Endodermal cell (in vitro differentiated cells): ENCODE data around the gene IKZF2. TPM values are rescaled to one million over a fixed set of nuclear protein-coding genes. Genes with fewer than 3 reads are reported as not detected.
A peak's percentile ranks its signal among the peaks of the same experiment; 100 is the strongest.

Source experiments
- DNase-seq: peaks from one replicate; pipeline ENCODE4 v3.0.0-alpha.2; 2017
- H3K27ac ChIP-seq: 2 replicates; pipeline ENCODE4 v1.5.1; 2013; ENCODE audit warnings: mild to moderate bottlenecking, low read depth, low read length, moderate library complexity
- H3K27me3 ChIP-seq: 2 replicates; pipeline ENCODE4 v1.6.1; 2013; ENCODE audit warnings: mild to moderate bottlenecking, low read length, moderate library complexity; ENCODE audit not compliant: insufficient read depth, control insufficient read depth, poor library complexity, severe bottlenecking
- H3K36me3 ChIP-seq: 2 replicates; pipeline ENCODE4 v1.7.0; 2013; ENCODE audit warnings: mild to moderate bottlenecking, low read length, moderate library complexity; ENCODE audit not compliant: control insufficient read depth, insufficient read depth
- H3K4me1 ChIP-seq: one replicate; pipeline ENCODE4 v1.7.0; 2013; ENCODE audit warnings: low read length; ENCODE audit not compliant: control insufficient read depth, insufficient read depth
- H3K4me3 ChIP-seq: 2 replicates; pipeline ENCODE4 v1.5.1; 2013; ENCODE audit warnings: mild to moderate bottlenecking, low read length, moderate library complexity
- H3K9ac ChIP-seq: 2 replicates; pipeline ENCODE4 v1.6.1; 2013; ENCODE audit warnings: mild to moderate bottlenecking, low read length, moderate library complexity; ENCODE audit not compliant: poor library complexity, severe bottlenecking; ENCODE audit errors: extremely low read depth
- H3K9me3 ChIP-seq: 2 replicates; pipeline ENCODE4 v1.6.1; 2013; ENCODE audit warnings: mild to moderate bottlenecking, low read length, moderate library complexity; ENCODE audit not compliant: control insufficient read depth
- H3K27ac Mint-ChIP-seq: 2 replicates; pipeline ENCODE4 v1.8.0; 2020; ENCODE audit warnings: mixed read lengths
- H3K27me3 Mint-ChIP-seq: 2 replicates; pipeline ENCODE4 v1.8.0; 2021; ENCODE audit warnings: mild to moderate bottlenecking, mixed read lengths; ENCODE audit not compliant: insufficient read depth
- H3K36me3 Mint-ChIP-seq: 2 replicates; pipeline ENCODE4 v1.8.0; 2020; ENCODE audit warnings: low read depth, mixed read lengths
- H3K4me1 Mint-ChIP-seq: 2 replicates; pipeline ENCODE4 v1.8.0; 2020; ENCODE audit warnings: mixed read lengths
- H3K4me3 Mint-ChIP-seq: 2 replicates; pipeline ENCODE4 v1.8.0; 2020; ENCODE audit warnings: mild to moderate bottlenecking, moderate library complexity, mixed read lengths
- H3K9me3 Mint-ChIP-seq: 2 replicates; pipeline ENCODE4 v1.8.0; 2020; ENCODE audit warnings: mild to moderate bottlenecking, mixed read lengths
- WGBS, 2 experiments: methylation state at CpG; one replicate each; pipeline versions ENCODE4 v1.1.5 to v1.1.7; 2013; ENCODE audit warnings: missing lambda C conversion rate in 2 of 2, mixed read lengths in 1 of 2; ENCODE audit not compliant: insufficient coverage in 1 of 2, insufficient read length in 1 of 2; 5-methylcytosine and 5-hydroxymethylcytosine counted together
- total RNA-seq, 2 donors: library from RNA; stranded (reverse); fragmentation: NEBNext Ultra II Directional in 1 of 2; extraction: Animal tissue kit (Norgen Biotek cat#: 25700) in 1 of 2; gene quantifications; 2 replicates in 1 of 2; 3 replicates in 1 of 2; pipeline ENCODE4 v1.2.1, GENCODE V29; 2021
- TF ChIP-seq, protein P1 (sequence below): fragments of 200-600 bp; sonication (generic); conservative IDR thresholded peaks from 2 replicates; pipeline ENCODE4 v1.5.0; 2021; ENCODE audit warnings: antibody characterized with exemption, mild to moderate bottlenecking

The IKZF2 gene
- total RNA-seq, 2 donors from 2014 or later = 3.9 to 8.7 TPM

DNA sequence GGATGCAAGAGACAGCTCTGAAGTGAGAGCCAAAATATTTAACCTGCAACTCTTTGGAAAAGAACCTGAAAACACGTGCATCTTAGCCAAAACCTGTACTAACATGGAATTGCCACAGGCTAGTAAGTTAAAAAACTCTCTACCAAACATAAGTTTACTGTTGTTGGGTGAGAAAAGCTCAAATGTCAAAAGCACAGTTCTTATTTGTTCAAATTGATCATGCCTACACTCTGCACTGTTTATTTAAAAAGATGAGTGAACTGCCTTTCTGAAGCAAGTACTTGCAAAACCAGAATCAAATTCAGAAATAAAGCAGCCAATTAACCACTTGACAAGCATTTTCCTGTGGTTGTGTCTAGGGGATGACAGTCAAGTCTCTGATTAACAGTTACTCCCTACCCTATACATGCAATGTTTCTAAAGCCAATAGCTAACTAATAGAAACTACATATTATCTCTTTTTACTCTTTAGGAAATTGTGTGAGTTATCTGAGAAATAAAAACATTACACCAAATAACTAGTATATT is 5.6 kb downstream of the IKZF2 start:
- Histone ChIP-seq H3K36me3 (no peaks in the 10 kb centered on the region), H3K27me3 (no peaks in the 10 kb centered on the region), H3K9me3 (no peaks in the 10 kb centered on the region), H3K9ac (no peak overlapping the region), H3K4me3 (peak overlapping the region; percentile 9), H3K4me1 (no peaks in the 10 kb centered on the region), H3K27ac (no peak overlapping the region)
- no peak for DNase-seq
- 65 to 86% methylated on average over 1 of the region's 1 CpG for WGBS, 2 experiments
- Mint-ChIP-seq H3K27me3 (no peaks in the 10 kb centered on the region), H3K36me3 (no peaks in the 10 kb centered on the region), H3K4me1 (peaks cover 22% of the 10 kb centered on the region), H3K4me3 (no peak overlapping the region), H3K9me3 (no peaks in the 10 kb centered on the region), H3K27ac (no peak overlapping the region)
- TF ChIP-seq, protein P1, sequence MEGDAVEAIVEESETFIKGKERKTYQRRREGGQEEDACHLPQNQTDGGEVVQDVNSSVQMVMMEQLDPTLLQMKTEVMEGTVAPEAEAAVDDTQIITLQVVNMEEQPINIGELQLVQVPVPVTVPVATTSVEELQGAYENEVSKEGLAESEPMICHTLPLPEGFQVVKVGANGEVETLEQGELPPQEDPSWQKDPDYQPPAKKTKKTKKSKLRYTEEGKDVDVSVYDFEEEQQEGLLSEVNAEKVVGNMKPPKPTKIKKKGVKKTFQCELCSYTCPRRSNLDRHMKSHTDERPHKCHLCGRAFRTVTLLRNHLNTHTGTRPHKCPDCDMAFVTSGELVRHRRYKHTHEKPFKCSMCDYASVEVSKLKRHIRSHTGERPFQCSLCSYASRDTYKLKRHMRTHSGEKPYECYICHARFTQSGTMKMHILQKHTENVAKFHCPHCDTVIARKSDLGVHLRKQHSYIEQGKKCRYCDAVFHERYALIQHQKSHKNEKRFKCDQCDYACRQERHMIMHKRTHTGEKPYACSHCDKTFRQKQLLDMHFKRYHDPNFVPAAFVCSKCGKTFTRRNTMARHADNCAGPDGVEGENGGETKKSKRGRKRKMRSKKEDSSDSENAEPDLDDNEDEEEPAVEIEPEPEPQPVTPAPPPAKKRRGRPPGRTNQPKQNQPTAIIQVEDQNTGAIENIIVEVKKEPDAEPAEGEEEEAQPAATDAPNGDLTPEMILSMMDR = no peak

GRCh38 chr2:213137064-213137463 is 14.3 kb downstream of the IKZF2 start:
- no peaks in the 10 kb centered on the region for H3K4me1 Mint-ChIP-seq
- Histone ChIP-seq H3K27me3 (no peaks in the 10 kb centered on the region), H3K9me3 (no peaks in the 10 kb centered on the region), H3K4me1 (no peaks in the 10 kb centered on the region), H3K4me3 (no peak overlapping the region), H3K36me3 (no peaks in the 10 kb centered on the region), H3K27ac (no peak overlapping the region), H3K9ac (no peak overlapping the region)
- peaks cover 2% of the 10 kb centered on the region for H3K36me3 Mint-ChIP-seq
- TF ChIP-seq, protein P1 = no peak
- no peaks in the 10 kb centered on the region for H3K9me3 Mint-ChIP-seq
- H3K27me3 Mint-ChIP-seq = no peaks in the 10 kb centered on the region
- H3K4me3 Mint-ChIP-seq = no peak overlapping the region
- 95% methylated on average over 3 of the region's 4 CpGs; no CpG with 5 or more reads in 1 of the 2 experiments for WGBS, 2 experiments
- H3K27ac Mint-ChIP-seq = no peak overlapping the region
- no peak for DNase-seq

DNA sequence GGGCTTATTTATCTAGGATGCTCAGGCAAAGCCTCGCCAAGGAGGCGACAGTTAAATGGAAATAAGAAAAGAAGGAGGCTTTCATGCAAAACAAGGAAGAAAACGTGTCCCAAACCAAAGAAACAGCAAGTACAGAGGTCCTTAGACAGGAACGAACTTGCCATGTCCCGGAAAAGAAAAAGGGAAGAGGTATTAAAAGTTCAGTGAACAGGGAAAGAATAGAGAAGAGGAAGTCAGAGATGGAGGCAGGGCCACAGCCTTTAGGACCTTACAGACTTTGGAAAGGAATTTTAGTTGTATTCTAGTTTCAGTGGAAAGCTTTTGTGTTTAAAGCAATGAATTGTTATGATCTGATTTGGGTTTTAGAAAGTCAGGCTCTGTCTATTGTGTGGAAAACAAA is 22.1 kb downstream of the IKZF2 start:
- Mint-ChIP-seq H3K36me3 (no peaks in the 10 kb centered on the region), H3K27ac (no peak overlapping the region), H3K4me1 (peaks cover 10% of the 10 kb centered on the region), H3K4me3 (no peak overlapping the region), H3K9me3 (no peaks in the 10 kb centered on the region), H3K27me3 (no peaks in the 10 kb centered on the region)
- Histone ChIP-seq H3K36me3 (no peaks in the 10 kb centered on the region), H3K9me3 (no peaks in the 10 kb centered on the region), H3K4me3 (no peak overlapping the region), H3K27me3 (no peaks in the 10 kb centered on the region), H3K27ac (no peak overlapping the region), H3K9ac (no peak overlapping the region), H3K4me1 (no peaks in the 10 kb centered on the region)
- 89 to 92% methylated on average over 5 of the region's 5 CpGs for WGBS, 2 experiments
- no peak for DNase-seq
- TF ChIP-seq, protein P1 = no peak
